AG10803 (cell line): Measurements from ENCODE around the gene CCDC40.

ENCODE experiments used
- DNase-seq: peaks from one replicate; pipeline ENCODE4 v3.0.0; 2010; ENCODE audit warnings: low read depth
- H3K4me3 ChIP-seq: 2 replicates; pipeline ENCODE4 v1.5.1; 2011; ENCODE audit warnings: mild to moderate bottlenecking, low read length, control low read depth
- TF ChIP-seq, protein P1 (sequence below): conservative IDR thresholded peaks from 2 replicates; pipeline ENCODE4 v1.5.1; 2011; ENCODE audit warnings: mild to moderate bottlenecking, low read length, control low read depth, inconsistent platforms

The CCDC40 gene

DNA sequence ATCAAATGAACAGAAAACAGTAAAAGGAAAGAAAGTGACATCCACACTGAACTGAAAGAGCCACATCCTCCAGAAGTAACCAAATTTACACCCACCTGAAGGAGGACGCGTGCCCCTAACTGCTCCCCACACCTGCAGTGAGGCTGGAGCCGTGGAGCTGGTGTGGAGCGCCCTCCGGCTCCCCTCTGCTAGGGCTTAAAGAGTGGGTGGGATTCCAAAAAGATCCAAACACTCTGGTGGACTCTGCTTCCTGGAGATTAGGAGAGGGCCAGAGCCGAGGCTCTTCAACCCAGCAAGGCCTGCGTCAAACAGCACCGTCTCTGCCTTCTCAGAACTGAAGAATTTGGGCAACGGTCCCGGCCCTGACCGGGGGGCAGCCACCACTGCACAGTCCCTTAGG is 15.2 kb downstream of the CCDC40 start:
- no peak overlapping the region for H3K4me3 ChIP-seq
- TF ChIP-seq, protein P1, sequence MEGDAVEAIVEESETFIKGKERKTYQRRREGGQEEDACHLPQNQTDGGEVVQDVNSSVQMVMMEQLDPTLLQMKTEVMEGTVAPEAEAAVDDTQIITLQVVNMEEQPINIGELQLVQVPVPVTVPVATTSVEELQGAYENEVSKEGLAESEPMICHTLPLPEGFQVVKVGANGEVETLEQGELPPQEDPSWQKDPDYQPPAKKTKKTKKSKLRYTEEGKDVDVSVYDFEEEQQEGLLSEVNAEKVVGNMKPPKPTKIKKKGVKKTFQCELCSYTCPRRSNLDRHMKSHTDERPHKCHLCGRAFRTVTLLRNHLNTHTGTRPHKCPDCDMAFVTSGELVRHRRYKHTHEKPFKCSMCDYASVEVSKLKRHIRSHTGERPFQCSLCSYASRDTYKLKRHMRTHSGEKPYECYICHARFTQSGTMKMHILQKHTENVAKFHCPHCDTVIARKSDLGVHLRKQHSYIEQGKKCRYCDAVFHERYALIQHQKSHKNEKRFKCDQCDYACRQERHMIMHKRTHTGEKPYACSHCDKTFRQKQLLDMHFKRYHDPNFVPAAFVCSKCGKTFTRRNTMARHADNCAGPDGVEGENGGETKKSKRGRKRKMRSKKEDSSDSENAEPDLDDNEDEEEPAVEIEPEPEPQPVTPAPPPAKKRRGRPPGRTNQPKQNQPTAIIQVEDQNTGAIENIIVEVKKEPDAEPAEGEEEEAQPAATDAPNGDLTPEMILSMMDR, result no peak
- no peak for DNase-seq

DNA sequence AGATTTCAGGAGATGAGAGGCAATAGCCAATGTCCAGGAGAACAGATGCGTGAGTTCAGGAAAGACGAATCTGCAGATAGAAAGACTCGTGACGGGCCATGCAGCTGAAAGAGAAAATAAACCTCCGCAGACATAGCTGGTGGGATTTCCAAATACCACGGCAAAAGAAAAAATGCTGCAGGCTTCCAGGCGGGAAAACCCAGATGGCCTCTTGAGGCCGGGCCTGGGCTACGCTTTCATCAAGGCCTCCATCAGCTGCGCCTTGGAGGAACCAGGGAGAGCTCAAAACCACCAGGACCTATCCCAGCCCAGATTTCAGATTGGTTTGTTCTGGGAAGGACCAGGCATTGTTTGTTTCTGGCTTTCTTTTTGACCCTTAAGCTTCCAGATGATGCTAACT is 16.7 kb downstream of the CCDC40 start:
- TF ChIP-seq, protein P1, result no peak
- no peak overlapping the region for H3K4me3 ChIP-seq
- peak; percentile 17 for DNase-seq

DNA sequence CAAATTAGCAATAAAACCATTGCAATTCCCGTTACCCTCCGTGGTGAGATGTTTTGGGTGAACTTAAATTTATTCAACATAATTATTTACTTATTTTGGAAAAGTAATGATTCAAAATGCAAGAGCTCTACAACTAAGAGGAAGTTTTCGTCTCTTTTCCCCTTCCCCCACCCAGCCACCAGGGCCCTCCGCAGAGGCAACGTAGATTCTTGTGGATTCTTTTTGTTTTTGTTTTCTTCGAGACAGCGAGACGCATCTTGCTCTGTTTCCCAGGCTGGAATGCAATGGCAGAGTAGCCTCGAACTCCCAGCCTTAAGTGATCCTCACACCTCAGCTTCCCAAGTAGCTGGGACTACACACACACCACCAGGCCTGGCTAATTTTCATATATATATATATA is 19.2 kb downstream of the CCDC40 start:
- DNase-seq, result no peak
- TF ChIP-seq, protein P1, result no peak
- no peak overlapping the region for H3K4me3 ChIP-seq

DNA sequence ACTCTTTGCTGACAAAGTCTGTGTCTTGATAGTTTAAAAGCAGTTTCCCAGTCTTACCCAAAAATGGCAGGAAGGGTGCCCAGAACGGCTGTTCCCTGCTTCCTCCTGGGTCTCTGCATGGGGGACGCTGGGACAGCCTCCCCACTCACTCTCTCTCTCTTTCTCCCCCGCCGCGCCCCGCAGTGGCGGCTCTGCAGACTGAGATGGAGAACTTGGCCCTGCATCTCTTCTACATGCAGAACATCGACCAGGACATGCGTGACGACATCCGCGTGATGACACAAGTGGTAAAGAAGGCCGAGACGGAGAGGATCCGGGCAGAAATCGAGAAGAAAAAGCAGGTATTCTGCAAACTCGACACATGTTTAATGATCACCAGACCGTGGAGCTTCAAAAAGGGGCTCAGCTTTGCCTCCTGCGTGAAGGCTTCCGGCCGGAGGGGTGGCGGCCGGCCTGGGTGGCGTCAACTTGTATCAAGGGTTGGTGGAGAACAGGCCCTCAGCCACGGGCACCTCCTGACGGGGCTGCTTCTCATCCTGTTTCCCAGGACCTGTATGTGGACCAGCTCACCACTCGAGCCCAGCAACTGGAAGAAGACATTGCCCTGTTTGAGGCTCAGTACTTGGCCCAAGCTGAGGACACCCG is 22.0 kb downstream of the CCDC40 start:
- no peak for DNase-seq
- TF ChIP-seq, protein P1, result no peak
- H3K4me3 ChIP-seq, result no peak overlapping the region

DNA sequence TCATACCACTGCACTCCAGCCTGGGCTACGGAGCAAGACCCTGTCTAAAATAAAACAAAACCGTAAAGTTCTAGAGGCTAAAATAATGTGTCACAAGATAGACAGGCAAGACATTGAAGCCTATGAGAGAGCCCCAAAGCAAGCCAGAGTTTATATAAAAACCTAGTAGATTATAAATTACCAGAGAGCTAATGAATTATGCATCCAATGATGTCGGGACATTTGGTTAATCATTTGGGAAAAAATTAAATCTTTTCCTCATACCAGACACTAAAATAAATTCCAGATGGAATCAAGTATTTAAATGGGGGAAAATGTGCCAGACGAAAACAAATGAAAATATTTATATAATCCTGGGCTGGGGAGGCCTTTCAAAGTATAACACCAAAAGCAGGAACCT is 24.2 kb downstream of the CCDC40 start:
- H3K4me3 ChIP-seq, result no peak overlapping the region
- peak; percentile 14 for DNase-seq
- TF ChIP-seq, protein P1, result no peak

DNA sequence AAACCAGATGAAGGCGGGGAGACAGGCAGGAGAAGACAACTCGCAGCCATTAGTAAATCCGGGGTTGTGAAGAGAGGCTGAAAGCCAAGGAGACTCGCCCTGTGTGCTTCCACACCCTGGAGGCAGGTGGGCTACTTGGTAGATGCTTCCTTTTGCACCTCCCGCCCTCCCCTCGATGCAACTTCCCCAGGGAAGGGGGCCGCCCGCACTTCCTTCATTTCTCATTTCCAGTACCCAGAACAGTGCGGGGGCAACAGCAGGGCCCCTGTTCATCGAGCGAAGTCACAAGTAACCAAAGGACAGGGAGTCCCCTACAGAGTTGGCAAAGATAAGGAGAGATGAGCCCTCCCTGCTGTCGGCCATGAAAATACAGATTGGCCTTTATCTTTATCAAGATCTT is 25.0 kb downstream of the CCDC40 start:
- TF ChIP-seq, protein P1, result no peak
- no peak for DNase-seq
- no peak overlapping the region for H3K4me3 ChIP-seq

DNA sequence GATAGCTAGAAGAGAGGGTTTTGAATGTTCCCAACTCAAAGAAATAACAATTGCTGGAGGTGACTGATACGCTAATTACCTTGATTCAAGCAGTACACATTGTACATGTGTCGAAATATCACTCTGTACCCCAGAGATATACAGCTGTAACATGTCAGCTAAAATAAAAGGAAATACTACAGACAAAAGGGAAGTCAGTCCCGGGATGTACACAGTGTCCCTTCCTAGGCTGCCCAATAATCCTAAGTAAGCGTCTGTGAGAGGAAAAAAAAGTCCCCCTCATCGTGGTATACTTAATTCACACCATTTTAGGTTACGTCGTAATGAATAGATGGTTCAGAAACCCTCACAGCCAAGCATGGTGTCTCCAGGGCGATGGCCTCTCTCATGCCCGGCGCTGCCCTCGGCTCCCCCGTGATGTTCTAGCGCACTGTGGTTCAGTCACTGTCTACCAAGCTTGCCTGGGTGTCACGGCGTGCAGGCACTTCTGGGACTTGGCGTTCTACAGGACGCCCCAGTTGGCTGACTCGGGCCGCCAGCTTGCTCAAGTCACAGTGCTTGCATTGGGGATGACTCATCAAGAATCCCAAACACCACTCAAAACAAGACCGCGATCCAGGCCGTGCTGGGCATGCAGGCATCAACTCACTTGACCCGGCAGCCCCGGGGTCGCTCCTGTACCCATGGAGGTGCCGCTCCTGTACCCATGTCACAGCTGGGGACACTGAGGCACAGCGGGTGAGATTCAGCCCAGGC is 27.6 kb downstream of the CCDC40 start:
- TF ChIP-seq, protein P1, result no peak
- peak; percentile 25 for DNase-seq
- H3K4me3 ChIP-seq, result no peak overlapping the region
